ELF-1 (cell line): ENCODE results near the gene SLC19A1.

Experiments used
- DNase-seq: peaks from one replicate; pipeline ENCODE4 v3.0.0-alpha.2; 2016; ENCODE audit warnings: low read depth, low spot score

SLC19A1 gene

DNA sequence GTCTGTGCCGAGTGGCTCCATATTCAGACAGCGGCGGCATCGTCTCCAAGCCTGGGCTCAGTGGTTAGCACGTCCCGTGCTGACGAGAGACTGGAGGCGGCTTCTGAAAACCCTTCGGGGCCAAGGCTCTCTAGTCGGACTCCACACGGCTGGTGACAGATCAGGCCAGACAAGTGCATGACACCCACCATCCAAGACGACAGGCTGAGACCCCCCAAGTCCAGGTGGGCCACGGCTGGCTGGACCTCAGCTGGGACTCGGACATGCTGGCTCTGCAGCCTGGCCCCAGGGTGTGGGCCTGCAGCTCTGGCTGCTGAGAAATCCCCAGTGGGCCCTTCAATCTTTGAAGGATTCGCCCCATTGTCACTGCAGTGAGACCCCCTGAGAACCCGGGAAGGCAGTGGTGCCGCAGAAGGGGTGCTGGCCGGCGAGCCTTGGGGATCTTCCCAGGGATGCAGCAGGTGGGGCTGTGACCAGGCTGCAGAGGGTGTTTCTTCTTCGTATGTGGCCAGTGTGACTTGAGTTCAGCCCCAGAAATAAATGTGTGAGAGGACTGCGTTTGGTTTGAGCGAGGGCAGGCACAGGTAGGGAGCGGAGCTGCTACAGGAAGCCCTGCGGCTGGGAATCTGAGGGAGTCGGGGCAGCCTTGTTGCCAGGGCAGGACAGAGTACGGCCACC lies 15.9 kb upstream of the SLC19A1 start:
- no peak for DNase-seq

DNA sequence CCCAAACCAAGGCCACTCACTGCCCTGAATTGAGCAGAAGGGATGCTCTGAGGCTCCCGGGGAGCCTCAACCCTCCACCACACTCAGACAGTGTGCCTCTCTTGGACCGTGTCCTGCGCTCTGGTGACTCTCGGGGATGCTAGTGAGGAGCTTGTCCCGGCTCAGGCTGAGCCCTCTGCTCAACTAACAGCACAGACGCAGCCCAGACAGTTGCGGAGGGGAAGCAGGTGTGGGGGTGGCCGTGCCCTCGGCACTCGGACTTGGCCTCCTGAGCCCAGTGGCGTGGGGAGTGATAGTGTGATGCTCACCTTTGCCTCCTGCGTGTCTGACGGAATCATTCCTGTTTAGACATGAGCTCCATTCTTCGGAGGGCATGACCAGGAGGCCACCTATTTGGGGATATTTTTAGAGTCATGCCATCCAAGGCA lies 15.4 kb upstream of the SLC19A1 start:
- DNase-seq: no peak

- no peak for DNase-seq
Observed at GRCh38 chr21:45556645-45557615, 14.7 kb upstream of the SLC19A1 start.

DNA sequence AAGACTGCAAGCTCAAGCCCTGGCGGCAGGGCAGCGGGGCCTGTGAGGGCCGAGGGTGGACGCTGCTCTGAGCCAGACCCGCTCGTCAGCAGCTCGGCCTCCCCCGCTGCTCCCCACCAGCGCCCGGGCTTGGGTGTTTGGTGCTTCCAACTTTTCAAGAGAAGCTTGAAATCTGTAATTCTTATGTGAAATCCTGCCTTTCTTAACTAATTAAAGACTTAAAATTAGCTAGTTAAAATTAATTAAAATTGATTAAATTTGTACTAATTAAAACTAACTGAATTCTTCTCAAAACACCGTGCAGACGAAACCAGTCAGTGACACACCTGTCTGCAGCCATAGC lies 14.0 kb upstream of the SLC19A1 start:
- no peak for DNase-seq

DNA sequence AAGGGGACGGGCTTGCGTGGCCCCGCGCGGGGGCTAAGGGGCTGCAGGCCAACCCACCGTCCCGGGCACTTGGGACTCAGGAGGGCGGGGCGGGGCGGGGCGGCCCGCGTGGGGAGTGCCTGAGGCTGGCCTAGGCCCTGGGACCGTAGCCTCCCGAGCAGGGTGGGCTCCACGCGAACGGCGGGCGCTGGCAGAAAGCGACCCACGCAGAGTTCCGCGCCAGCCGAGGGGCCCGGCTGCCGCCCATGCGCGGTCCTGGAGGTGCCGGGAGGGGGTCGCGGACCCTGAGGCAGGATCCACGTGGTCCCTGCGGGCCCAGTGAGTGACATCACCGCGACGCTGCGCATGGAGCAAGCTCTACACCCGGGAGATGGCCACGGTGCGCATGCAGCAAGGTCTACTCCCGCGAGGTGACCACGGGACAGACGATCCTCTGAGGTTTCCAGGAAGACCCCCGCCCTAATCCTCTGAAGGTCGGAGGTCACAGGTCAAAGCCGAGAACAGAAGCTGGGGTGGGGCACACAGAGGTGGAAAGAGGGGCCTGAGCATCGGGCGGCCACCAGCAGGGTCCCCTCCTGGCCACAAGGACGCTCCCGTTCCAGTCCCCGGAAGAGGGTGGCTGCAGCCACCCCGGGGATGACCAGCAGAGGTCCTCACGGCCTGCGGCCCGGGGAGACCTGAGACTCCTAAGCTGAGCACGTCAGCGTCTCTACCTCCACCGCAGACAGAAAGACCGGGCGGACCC lies 13.5 kb upstream of the SLC19A1 start:
- DNase-seq: peak; percentile 97

GRCh38 chr21:45555251-45555556 lies 13.0 kb upstream of the SLC19A1 start:
- DNase-seq: no peak

- DNase-seq: peak; percentile 79
Observed at GRCh38 chr21:45554477-45555175, 12.4 kb upstream of the SLC19A1 start.

DNA sequence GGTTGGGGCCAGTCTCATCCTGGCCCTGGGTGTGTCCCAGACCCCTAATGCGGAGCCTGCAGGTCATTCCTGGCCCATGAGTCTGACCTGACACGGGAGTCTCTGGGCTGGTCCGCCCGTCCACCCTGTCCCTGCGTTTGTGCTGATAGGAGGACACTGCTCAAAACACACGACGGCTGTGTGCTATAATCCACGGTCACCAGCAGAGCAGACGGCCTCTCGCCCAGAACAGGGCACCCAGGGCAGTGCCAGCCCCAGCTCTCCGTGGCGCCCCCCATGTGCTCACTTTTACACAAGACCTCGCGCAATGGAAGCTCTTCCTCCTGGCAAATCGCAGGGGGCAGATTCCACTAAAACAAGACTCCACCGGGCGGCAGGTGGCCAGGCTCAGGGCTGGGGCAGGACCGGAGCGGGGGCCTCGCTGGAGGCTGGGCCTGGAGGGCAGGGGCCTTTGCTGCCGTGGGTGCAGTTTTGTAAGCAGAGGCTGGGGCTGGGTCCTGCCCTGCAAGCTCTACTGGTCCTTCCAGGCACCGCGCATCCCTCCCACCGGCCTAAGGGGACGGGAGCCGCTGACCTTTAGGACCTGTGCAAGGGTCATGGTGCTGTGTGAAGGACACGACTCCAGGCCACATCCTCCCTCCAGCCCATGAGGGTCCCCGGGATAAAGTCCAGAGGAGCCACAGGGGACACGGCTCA lies 10.6 kb upstream of the SLC19A1 start:
- no peak for DNase-seq

DNA sequence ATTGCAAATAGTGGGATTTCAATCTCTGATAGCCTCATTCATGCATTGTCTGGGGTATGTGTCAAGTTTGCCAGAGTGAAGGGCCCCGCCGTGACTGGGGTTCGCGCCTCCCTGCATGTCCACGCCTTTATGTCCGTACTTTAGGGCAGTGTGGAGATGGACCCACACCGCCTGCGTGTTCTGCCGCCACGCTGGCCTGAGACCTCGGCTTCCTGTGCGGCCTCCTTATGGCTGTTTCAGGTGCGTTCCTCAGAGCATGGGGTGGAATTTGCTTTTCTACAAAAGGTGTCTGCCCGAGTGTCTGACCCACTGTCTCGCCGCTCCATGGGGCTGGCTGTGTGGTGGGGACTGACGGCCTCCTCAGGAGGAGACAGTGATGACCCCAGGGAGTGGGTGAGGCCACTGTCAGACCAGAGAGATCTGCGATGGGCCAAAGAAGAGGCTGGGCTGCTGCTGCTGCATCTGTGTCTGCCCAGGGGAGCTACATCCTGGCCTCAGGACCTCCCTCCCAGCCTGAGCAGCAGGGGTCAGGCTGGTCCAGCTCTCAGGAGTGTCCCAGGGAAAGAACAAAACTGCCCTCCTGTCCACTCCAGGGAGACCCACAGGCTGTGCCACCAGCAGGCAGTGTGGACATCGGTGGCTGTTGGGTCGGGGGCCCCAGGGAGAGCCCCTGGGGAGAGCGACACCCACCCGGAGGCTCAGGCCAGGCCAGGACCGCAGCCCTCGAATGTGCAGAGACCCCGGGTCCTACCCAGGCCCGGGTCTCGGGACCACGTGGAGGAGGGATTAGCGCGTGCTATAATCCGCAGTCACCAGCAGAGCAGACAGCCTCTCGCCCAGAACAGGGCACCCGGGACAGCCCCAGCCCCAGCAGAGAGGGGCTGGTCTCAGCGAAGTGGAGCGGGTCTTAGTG lies 9.8 kb upstream of the SLC19A1 start:
- DNase-seq: no peak

DNA sequence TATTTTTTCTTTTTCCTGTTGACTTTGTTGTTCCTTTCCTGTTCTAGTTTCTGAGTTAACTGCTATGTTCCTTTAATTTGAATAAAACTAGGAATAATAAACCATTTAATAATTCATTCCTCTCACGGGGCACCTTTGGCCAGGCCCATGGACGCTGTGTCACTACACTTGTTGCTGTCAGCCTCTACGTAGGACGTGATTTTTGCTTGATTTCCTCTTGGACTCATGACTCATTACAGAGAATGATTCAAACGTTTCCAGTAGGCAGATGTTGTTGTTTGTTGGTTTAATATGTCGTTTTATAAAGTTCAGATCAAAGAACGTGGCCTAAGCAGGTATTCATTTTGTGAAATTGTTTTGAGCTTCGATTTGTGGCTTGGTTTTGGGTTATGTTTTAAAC lies 9.1 kb upstream of the SLC19A1 start:
- no peak for DNase-seq

DNA sequence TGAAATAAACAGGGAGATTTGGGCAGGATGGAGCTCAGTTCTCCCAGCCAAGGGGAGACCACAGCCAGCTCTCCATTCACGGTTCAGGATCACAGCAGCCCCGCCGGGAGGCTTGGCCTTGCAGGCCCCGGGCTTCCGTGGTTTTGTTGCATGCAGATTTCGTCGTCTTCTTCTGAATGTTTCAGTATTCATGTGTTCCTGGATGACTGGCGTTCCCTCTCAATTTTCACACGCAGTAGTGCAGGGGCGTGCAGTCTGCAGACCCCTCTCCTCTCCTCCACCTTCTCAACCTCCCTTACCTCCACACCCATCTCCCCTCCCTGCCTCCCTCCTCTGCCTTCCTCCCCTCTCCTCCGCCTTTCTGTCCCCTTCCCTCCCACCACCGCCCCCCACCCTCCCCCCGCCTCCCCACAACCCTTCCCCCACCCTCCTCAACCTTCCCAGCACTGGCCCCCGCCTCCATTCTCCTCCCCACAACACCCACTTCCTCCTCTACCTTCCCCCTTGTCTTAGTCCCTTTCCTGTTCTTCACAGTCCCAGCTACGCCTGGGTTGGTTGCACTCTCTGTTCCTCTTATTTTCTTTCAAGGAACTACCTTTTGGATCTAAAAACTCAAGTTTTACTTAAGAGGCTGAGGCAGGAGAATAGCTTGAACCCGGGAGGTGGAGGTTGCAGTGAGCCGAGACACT lies 8.4 kb upstream of the SLC19A1 start:
- no peak for DNase-seq

DNA sequence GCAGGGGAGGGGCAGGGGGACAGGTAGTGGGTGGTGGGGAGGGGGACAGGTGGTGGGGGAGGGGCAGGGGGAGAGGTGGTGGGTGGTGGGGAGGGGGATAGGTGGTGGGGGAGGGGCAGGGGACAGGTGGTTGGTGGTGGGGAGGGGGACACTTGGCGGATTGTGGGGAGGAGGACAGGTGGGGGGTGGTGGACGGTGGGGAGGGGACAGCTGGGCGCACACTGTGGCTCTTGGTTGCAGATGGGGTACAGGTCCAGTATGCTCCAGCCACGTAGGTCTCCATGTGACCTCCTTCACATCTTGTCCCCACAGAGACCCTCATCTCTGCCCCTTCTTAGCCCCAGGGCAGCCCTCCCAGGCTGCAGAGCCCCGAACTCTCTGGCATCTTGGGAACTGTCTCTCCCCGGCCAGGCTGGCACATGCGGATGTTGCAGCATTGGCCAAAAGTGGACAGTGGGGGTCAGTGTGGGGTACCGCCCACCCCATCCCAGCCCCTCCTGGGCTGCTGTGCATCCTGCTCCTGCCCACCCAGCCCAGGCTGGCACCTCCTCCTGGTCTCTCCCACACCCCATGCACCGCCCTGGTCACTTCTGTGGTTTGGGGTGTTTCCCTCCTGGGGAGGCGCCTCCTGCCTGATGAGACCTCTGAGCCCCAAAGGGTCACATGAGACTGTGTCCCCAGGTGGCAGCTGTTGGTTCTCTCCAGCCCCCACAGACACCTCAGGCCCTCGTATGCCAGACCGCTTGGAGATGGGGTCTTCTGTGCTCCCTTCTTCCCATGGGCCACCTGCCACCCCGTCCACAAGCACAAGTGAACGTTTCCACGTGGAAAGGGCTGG lies 7.6 kb upstream of the SLC19A1 start:
- DNase-seq: no peak

GRCh38 chr21:45548711-45549491 lies 6.7 kb upstream of the SLC19A1 start:
- DNase-seq: no peak

- no peak for DNase-seq
Observed at GRCh38 chr21:45547545-45547900, 5.3 kb upstream of the SLC19A1 start.

- DNase-seq: peak; percentile 71
Observed at GRCh38 chr21:45546636-45547544, 4.7 kb upstream of the SLC19A1 start.

GRCh38 chr21:45545691-45546531 lies 3.7 kb upstream of the SLC19A1 start:
- DNase-seq: no peak
